HG02642 (cell line): ENCODE results near the gene SLC1A3.
"Not testable (repeated sequence)": the region's sequence is repeated elsewhere in the genome, so short reads cannot be mapped to it uniquely, and the experiment has no call there.

Source experiments
- ATAC-seq: cut with Tn5 transposase; IDR thresholded peaks from one replicate; pipeline ENCODE4 v1.9.1; 2021; ENCODE audit warnings: mild to moderate bottlenecking; ENCODE audit not compliant: unreplicated experiment, poor library complexity

Gene SLC1A3

GRCh38 chr5:36630201-36631145 is 24.1 kb downstream of the SLC1A3 start:
- no peak for ATAC-seq

GRCh38 chr5:36631154-36631553 is 24.7 kb downstream of the SLC1A3 start:
- no peak for ATAC-seq

GRCh38 chr5:36631620-36632362 is 25.4 kb downstream of the SLC1A3 start:
- ATAC-seq: no peak

- ATAC-seq: no peak
Measured at GRCh38 chr5:36632363-36632664, 25.9 kb downstream of the SLC1A3 start.

GRCh38 chr5:36635721-36636390 is 29.4 kb downstream of the SLC1A3 start:
- ATAC-seq: no peak

GRCh38 chr5:36637101-36637500 is 30.7 kb downstream of the SLC1A3 start:
- ATAC-seq: no peak

GRCh38 chr5:36637516-36637915 is 31.1 kb downstream of the SLC1A3 start:
- ATAC-seq: no peak

- ATAC-seq: no peak
Measured at GRCh38 chr5:36638056-36638455, 31.6 kb downstream of the SLC1A3 start.

- ATAC-seq: no peak
Measured at GRCh38 chr5:36640949-36641348, 34.5 kb downstream of the SLC1A3 start.

- no peak for ATAC-seq
Measured at GRCh38 chr5:36641431-36641830, 35.0 kb downstream of the SLC1A3 start.

- no peak for ATAC-seq
Measured at GRCh38 chr5:36642089-36642488, 35.7 kb downstream of the SLC1A3 start.

- ATAC-seq: no peak
Measured at GRCh38 chr5:36643162-36643561, 36.8 kb downstream of the SLC1A3 start.

- ATAC-seq: not testable (repeated sequence)
Measured at GRCh38 chr5:36643841-36644240, 37.4 kb downstream of the SLC1A3 start.

- no peak for ATAC-seq
Measured at GRCh38 chr5:36644727-36645126, 38.3 kb downstream of the SLC1A3 start.

- no peak for ATAC-seq
Measured at GRCh38 chr5:36646100-36646499, 39.7 kb downstream of the SLC1A3 start.

GRCh38 chr5:36646507-36647023 is 40.2 kb downstream of the SLC1A3 start:
- ATAC-seq: no peak

GRCh38 chr5:36647046-36647445 is 40.6 kb downstream of the SLC1A3 start:
- ATAC-seq: no peak

GRCh38 chr5:36648426-36648825 is 42.0 kb downstream of the SLC1A3 start:
- ATAC-seq: no peak

- no peak for ATAC-seq
Measured at GRCh38 chr5:36651761-36652685, 45.6 kb downstream of the SLC1A3 start.
